Parathyroid adenoma (tissue), 2 donors: ENCODE results near the gene RBM33.

Experiments
- H2AFZ ChIP-seq: fragments of 300-600 bp; sonication (generic); one replicate; pipeline ENCODE4 v1.7.0; 2017; ENCODE audit warnings: antibody characterized with exemption, mild to moderate bottlenecking
- H3K27ac ChIP-seq: fragments of 300-600 bp; sonication (generic); one replicate; pipeline ENCODE4 v1.7.0; 2017
- H3K27me3 ChIP-seq: fragments of 300-600 bp; sonication (generic); one replicate; pipeline ENCODE4 v1.7.0; 2017; ENCODE audit warnings: low read length; ENCODE audit not compliant: control insufficient read depth, insufficient read depth
- H3K36me3 ChIP-seq: fragments of 300-600 bp; sonication (generic); one replicate; pipeline ENCODE4 v1.7.0; 2017; ENCODE audit warnings: low read length; ENCODE audit not compliant: control insufficient read depth, insufficient read depth
- H3K4me1 ChIP-seq: fragments of 300-600 bp; sonication (generic); one replicate; pipeline ENCODE4 v1.7.0; 2017; ENCODE audit warnings: control low read depth
- H3K4me2 ChIP-seq: fragments of 300-600 bp; sonication (generic); one replicate; pipeline ENCODE4 v1.7.0; 2017; ENCODE audit warnings: low read length
- H3K4me3 ChIP-seq: fragments of 300-600 bp; sonication (generic); one replicate; pipeline ENCODE4 v1.7.0; 2017; ENCODE audit warnings: low read depth, low read length
- H3K79me2 ChIP-seq: fragments of 300-600 bp; sonication (generic); one replicate; pipeline ENCODE4 v1.7.0; 2017; ENCODE audit warnings: control low read depth
- H3K9ac ChIP-seq: fragments of 300-600 bp; sonication (generic); one replicate; pipeline ENCODE4 v1.7.0; 2017; ENCODE audit warnings: mild to moderate bottlenecking
- H3K9me3 ChIP-seq: fragments of 300-600 bp; sonication (generic); one replicate; pipeline ENCODE4 v1.7.0; 2017; ENCODE audit warnings: low read length; ENCODE audit not compliant: control insufficient read depth
- TF ChIP-seq, protein P1 (sequence below): fragments of 300-600 bp; sonication (generic); IDR thresholded peaks from one replicate; pipeline ENCODE4 v1.7.0; 2017; ENCODE audit warnings: antibody characterized with exemption, mild to moderate bottlenecking
- donor health status: primary hyperparathyroidism.

Gene RBM33

DNA sequence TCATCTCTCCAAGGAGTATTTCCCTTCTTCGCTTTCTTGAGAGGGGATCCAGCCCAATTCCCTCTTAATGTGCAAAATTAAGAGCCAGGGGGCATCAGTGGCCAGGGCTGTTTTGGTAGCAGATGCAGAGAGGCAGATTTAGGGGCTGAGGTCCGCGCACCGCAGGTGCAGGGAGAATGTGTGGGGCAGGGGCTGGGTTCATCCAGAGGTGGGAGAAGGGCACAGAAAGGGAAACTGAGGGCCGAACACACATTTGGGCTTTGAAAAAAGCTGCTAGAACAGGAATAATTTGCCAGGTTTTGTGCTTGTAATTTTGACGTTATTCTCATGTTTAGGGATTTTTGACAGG lies 174.3 kb downstream of the RBM33 start:
- TF ChIP-seq, protein P1, sequence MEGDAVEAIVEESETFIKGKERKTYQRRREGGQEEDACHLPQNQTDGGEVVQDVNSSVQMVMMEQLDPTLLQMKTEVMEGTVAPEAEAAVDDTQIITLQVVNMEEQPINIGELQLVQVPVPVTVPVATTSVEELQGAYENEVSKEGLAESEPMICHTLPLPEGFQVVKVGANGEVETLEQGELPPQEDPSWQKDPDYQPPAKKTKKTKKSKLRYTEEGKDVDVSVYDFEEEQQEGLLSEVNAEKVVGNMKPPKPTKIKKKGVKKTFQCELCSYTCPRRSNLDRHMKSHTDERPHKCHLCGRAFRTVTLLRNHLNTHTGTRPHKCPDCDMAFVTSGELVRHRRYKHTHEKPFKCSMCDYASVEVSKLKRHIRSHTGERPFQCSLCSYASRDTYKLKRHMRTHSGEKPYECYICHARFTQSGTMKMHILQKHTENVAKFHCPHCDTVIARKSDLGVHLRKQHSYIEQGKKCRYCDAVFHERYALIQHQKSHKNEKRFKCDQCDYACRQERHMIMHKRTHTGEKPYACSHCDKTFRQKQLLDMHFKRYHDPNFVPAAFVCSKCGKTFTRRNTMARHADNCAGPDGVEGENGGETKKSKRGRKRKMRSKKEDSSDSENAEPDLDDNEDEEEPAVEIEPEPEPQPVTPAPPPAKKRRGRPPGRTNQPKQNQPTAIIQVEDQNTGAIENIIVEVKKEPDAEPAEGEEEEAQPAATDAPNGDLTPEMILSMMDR = no peak
- H3K27ac ChIP-seq = no peak overlapping the region
- no peak overlapping the region for H3K9ac ChIP-seq
- no peak overlapping the region for H3K4me3 ChIP-seq
- no peak overlapping the region for H2AFZ ChIP-seq
- H3K36me3 ChIP-seq = no peaks in the 10 kb centered on the region
- H3K79me2 ChIP-seq = no peaks in the 10 kb centered on the region
- H3K27me3 ChIP-seq = peaks cover 9% of the 10 kb centered on the region
- H3K4me2 ChIP-seq = no peak overlapping the region
- H3K9me3 ChIP-seq = no peaks in the 10 kb centered on the region
- no peaks in the 10 kb centered on the region for H3K4me1 ChIP-seq

DNA sequence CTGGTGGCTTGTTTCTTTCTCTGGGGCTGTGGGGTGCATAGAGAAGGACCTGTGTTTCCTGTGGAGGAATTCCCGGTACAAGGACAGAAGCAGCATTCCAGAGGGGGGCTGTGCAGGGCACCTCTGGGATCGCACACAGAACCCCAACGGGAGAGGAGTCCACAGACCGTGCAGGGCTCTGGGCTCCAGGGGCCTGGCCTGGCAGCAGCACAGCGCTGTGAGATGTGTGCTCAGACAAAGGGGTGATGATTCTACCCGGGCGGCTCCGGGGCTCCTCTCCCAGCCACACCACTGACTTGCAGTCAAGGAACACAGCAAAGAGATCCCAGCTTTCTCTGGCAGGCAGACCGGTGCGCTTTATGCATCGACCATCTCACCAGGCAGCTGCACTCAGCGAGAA lies 174.7 kb downstream of the RBM33 start:
- Histone ChIP-seq H3K9me3 (no peaks in the 10 kb centered on the region), H3K36me3 (no peaks in the 10 kb centered on the region), H3K27me3 (peaks cover 9% of the 10 kb centered on the region), H3K4me2 (no peak overlapping the region), H3K79me2 (no peaks in the 10 kb centered on the region), H3K9ac (no peak overlapping the region), H2AFZ (no peak overlapping the region), H3K27ac (no peak overlapping the region), H3K4me1 (no peaks in the 10 kb centered on the region), H3K4me3 (no peak overlapping the region)
- TF ChIP-seq, protein P1 = no peak

DNA sequence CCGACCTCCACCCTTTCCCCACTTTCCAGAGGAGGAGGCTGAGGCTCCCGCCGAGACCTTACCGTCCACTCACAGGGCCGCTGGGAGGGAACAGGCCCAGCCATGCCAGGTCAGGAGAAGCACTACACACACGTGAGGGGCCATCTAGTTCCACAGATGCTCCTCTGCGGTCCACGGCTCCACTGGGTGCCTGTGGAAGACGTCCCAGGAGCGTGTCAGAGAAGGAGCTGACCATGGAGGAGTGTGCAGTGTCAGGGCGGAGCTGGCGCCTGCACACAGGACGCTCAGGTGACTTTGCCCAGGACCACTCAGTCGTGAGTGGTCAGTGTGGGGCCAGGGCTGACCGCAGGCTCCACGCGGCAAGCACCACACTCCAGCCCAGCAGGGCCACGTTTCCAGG lies 175.8 kb downstream of the RBM33 start:
- Histone ChIP-seq H2AFZ (no peak overlapping the region), H3K36me3 (no peaks in the 10 kb centered on the region), H3K27ac (no peak overlapping the region), H3K4me2 (no peak overlapping the region), H3K79me2 (no peaks in the 10 kb centered on the region), H3K9me3 (no peaks in the 10 kb centered on the region), H3K9ac (no peak overlapping the region), H3K27me3 (peaks cover 9% of the 10 kb centered on the region), H3K4me3 (no peak overlapping the region), H3K4me1 (no peaks in the 10 kb centered on the region)
- TF ChIP-seq, protein P1 = no peak

DNA sequence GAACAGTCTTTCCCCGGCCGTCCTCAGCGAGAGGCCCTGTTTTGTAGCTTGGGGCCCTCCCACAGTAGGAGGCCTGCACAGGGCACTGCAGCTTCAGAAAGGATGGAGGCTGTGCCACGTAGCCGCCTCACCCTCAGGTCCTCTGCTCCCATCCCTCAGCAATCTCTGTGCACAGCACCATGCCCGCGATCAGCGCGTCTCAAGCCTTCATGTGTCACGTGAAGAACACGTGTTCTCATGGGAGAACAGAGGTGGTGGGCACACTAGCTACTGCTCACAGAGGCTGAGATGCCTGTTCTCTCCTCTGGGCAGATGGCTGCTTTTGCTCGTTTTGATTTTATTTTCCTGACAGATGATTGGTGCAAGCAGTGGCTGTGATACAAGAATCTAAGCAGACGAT lies 176.3 kb downstream of the RBM33 start:
- TF ChIP-seq, protein P1 = no peak
- Histone ChIP-seq H3K4me3 (no peak overlapping the region), H3K36me3 (no peaks in the 10 kb centered on the region), H2AFZ (no peak overlapping the region), H3K9me3 (no peaks in the 10 kb centered on the region), H3K4me2 (no peak overlapping the region), H3K27me3 (peaks cover 9% of the 10 kb centered on the region), H3K27ac (no peak overlapping the region), H3K4me1 (no peaks in the 10 kb centered on the region), H3K9ac (no peak overlapping the region), H3K79me2 (no peaks in the 10 kb centered on the region)

DNA sequence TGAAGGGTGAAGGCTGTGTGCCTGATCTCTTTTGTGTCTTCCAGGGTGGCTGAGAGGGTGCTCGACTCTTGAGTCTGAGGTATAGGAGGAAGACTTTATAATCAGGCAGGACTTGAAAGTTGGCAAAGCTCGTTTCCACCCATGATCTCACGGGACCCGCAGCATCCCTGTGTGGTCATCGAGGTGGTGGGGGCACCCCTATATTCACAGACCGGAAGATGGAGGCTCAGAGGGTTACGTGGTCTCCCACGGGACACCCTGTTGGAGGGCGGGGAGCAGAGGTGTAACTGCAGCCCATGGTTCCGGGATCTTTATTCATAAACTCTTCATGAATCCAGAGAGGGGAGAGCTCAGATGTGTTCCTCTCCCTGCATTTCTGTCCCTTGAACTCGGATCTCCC lies 177.4 kb downstream of the RBM33 start:
- H3K4me2 ChIP-seq = no peak overlapping the region
- no peak overlapping the region for H3K4me3 ChIP-seq
- no peaks in the 10 kb centered on the region for H3K36me3 ChIP-seq
- peaks cover 9% of the 10 kb centered on the region for H3K27me3 ChIP-seq
- H3K79me2 ChIP-seq = no peaks in the 10 kb centered on the region
- no peak overlapping the region for H3K27ac ChIP-seq
- H3K9me3 ChIP-seq = no peaks in the 10 kb centered on the region
- H2AFZ ChIP-seq = no peak overlapping the region
- TF ChIP-seq, protein P1 = no peak
- no peak overlapping the region for H3K9ac ChIP-seq
- H3K4me1 ChIP-seq = no peaks in the 10 kb centered on the region
